Stimulated activated effector memory CD8-positive, alpha-beta T cell treated with anti-CD3 and anti-CD28 coated beads, Interleukin-12 subunit alpha, Interleukin-12 subunit beta, amount 100 ng/mL, for 72 hours (primary cell): ENCODE measurements around the gene ATXN7L1.
A peak's percentile ranks its signal among the peaks of the same experiment; 100 is the strongest.

ENCODE experiments used
- ATAC-seq: fragments of 150-1000 bp; cut with Tn5 transposase; 2 replicates; pipeline ENCODE4 v1.10.0; 2021
- DNase-seq, 2 donors: peaks; one replicate each; pipeline ENCODE4 v3.0.0; 2021 to 2022; ENCODE audit warnings: low spot score in 2 of 2
- H3K27ac Mint-ChIP-seq: one replicate; pipeline ENCODE4 v1.8.0; 2022; ENCODE audit warnings: mild to moderate bottlenecking, mixed read lengths
- H3K36me3 Mint-ChIP-seq: one replicate; pipeline ENCODE4 v1.8.0; 2022; ENCODE audit warnings: mild to moderate bottlenecking, mixed read lengths
- H3K4me1 Mint-ChIP-seq: one replicate; pipeline ENCODE4 v1.8.0; 2022; ENCODE audit warnings: mixed read lengths
- H3K4me3 Mint-ChIP-seq: one replicate; pipeline ENCODE4 v1.8.0; 2022; ENCODE audit warnings: mild to moderate bottlenecking, mixed read lengths
- H3K9me3 Mint-ChIP-seq: one replicate; pipeline ENCODE4 v1.8.0; 2022; ENCODE audit warnings: mixed read lengths

ATXN7L1 gene

DNA sequence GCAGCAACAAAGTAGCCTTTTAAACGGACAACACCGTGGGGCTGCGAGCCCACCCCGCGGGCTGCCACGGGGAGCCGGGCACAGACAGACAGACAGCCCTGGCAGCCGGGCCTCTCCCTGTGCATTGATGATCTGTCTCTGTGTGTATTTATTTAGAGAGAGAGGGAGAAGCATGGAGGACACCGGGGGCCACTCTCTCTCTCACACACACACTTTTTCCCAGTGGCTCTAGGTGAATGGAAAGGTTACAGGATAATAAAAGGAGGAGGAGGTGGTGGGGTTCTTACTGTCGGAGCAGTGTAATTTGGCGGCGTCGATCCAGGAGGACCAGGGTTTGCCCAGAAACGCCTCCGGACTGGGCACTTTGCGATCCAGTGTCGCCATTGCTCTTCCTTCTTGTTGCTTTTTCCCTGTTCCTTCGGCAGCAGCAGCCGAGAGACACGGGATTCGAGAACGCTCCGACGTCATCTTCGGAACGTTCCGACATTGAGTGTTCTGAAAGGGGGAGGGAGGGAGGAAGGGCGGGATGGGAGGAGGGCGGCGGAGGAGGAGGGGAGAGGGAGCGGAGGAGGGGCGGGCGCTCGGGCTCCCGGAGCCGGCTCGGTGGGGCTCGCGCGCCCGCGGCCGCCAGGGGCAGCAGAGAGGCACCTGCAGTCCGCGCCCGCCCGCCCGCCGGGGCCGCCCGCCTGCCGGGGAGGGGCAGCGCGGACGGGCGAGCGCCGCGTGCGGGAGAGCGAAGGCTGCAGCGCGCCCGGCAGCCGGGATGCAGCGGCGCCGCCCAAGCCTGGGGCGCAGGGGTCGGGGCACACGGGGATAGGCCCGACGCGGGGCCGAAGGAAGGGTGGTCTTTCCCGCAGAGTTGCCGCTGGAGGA, at the start of gene ATXN7L1:
Gene ATXN7L1 (minus strand): TSS at position 509 of the 873 bp plus-strand sequence. CDS start 41 bp downstream, at position 468.
- H3K4me3 Mint-ChIP-seq, result peak within 1 kb of the TSS; percentile 94
- no peaks in the 10 kb centered on the region for H3K9me3 Mint-ChIP-seq
- peak; percentile 93 for ATAC-seq
- peaks cover 45% of the 10 kb centered on the region for H3K4me1 Mint-ChIP-seq
- H3K27ac Mint-ChIP-seq, result peak within 1 kb of the TSS; percentile 94
- H3K36me3 Mint-ChIP-seq, result no peaks in the 10 kb centered on the region
- peak; percentile 86 to 92 for DNase-seq

GRCh38 chr7:105926131-105926530, 49.7 kb upstream of the ATXN7L1 start:
- DNase-seq, result no peak
- H3K36me3 Mint-ChIP-seq, result no peaks in the 10 kb centered on the region
- peaks cover 8% of the 10 kb centered on the region for H3K4me1 Mint-ChIP-seq
- H3K27ac Mint-ChIP-seq, result no peak overlapping the region
- no peaks in the 10 kb centered on the region for H3K9me3 Mint-ChIP-seq
- no peak overlapping the region for H3K4me3 Mint-ChIP-seq
- ATAC-seq, result no peak

DNA sequence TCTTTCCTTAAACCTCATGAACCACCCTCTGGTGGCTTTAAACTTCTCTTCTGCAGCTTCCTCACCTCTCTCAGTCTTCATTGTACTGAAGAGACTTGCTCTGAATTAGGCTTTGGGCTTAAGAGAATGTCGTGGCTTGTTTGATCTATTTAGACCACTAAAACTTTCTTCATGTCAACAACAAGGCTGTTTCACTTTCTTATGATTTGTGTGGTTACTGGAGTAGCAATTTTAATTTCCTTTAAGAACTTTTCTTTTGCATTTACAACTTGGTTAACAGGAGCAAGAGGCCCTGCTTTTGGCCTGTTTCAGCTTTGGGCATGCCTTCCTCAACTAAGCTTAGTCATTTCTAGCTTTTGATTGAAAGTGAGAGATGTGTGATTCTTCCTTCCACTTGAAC, 48.5 kb upstream of the ATXN7L1 start:
- Mint-ChIP-seq H3K4me1 (peaks cover 8% of the 10 kb centered on the region), H3K27ac (no peak overlapping the region), H3K4me3 (no peak overlapping the region), H3K36me3 (no peaks in the 10 kb centered on the region), H3K9me3 (no peaks in the 10 kb centered on the region)
- ATAC-seq, result peak; percentile 86
- no peak for DNase-seq

DNA sequence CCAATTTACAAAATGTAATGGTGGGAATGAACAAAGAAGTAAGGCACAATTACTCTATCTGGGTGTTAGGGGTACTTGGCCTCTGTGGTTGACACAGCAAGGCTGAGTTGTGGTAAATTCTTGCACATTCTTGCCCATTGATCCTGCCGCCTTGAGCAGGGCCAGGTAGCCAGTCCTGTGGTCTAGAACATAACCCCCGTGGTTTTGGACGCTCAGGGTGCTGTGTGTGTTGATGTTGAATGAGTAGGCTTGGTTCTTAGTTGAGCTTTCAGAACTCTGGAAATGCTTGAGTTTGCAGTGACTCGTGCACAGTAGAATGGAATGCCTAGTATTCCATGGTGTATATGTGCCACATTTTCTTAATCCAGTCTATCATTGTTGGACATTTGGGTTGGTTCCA, 44.4 kb upstream of the ATXN7L1 start:
- no peaks in the 10 kb centered on the region for H3K9me3 Mint-ChIP-seq
- H3K4me1 Mint-ChIP-seq, result peaks cover 8% of the 10 kb centered on the region
- no peak overlapping the region for H3K4me3 Mint-ChIP-seq
- no peaks in the 10 kb centered on the region for H3K36me3 Mint-ChIP-seq
- DNase-seq (no peak), ATAC-seq (no peak)
- no peak overlapping the region for H3K27ac Mint-ChIP-seq

- Mint-ChIP-seq H3K9me3 (no peaks in the 10 kb centered on the region), H3K36me3 (no peaks in the 10 kb centered on the region), H3K27ac (no peak overlapping the region), H3K4me3 (no peak overlapping the region), H3K4me1 (no peaks in the 10 kb centered on the region)
- DNase-seq (no peak), ATAC-seq (no peak)
These were observed 41.3 kb upstream of the ATXN7L1 start for GRCh38 chr7:105917659-105918058.

GRCh38 chr7:105916603-105917002, 40.2 kb upstream of the ATXN7L1 start:
- ATAC-seq (no peak), DNase-seq (no peak)
- Mint-ChIP-seq H3K4me3 (no peak overlapping the region), H3K27ac (no peak overlapping the region), H3K4me1 (no peaks in the 10 kb centered on the region), H3K9me3 (no peaks in the 10 kb centered on the region), H3K36me3 (no peaks in the 10 kb centered on the region)

- no peaks in the 10 kb centered on the region for H3K36me3 Mint-ChIP-seq
These were observed 37.5 kb upstream of the ATXN7L1 start for GRCh38 chr7:105913947-105914346.

DNA sequence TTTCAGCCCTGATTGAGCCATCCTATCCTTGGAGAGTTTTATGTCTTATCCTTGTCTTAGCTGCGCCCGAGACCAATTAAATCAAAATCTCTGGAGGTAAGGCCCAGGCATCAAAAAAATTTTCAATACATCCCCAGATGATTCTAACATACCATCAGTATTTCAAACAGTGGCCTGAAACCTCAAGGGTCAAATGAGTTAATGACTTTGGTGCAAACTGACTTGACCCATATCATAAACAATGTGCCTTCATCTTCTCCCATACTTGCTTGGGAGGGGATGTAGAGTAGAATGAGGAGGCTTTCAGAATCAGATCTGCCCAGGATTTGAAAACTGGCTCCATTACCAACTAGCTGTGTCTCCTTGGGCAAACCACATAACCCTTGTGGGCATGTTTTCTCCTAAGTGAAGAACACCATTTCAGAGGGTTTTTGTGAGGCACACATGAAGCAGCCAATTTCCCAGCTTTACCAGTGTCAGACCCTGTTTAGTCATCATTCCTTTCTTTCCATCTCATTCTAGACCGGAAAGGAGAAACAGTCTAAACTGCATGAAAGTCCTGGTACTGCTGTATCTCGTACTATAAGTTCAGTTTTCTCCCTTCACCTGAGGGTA, 35.7 kb upstream of the ATXN7L1 start:
- Mint-ChIP-seq H3K9me3 (peaks cover 4% of the 10 kb centered on the region), H3K27ac (no peak overlapping the region)
- no peak for ATAC-seq

More at GRCh38 chr7:105913947-105914346, 37.5 kb upstream of the ATXN7L1 start:
- DNase-seq (no peak), ATAC-seq (no peak)
- no peak overlapping the region for H3K4me3 Mint-ChIP-seq
- H3K27ac Mint-ChIP-seq, result no peak overlapping the region
- peaks cover 4% of the 10 kb centered on the region for H3K9me3 Mint-ChIP-seq
- no peaks in the 10 kb centered on the region for H3K4me1 Mint-ChIP-seq

DNA sequence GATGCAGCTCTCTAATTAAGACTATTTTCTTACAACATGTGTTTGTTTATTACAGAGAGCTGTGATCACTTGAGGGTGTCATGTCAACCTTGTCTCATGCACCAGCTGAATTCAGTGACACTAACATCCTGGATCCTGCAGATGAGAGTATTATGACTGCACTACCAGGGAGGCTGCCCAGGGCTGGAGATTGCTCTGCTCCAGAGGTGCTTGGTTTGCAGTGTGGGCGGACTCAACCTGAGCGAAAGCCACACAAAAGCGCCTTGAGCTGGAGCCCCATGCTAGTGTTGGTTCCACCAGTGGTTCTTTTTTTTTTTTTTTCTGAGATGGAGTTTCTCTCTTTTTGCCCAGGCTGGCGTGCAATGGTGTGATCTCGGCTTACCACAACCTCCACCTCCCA, 33.8 kb upstream of the ATXN7L1 start:
- Mint-ChIP-seq H3K4me3 (no peak overlapping the region), H3K27ac (no peak overlapping the region), H3K36me3 (no peaks in the 10 kb centered on the region), H3K4me1 (no peaks in the 10 kb centered on the region), H3K9me3 (peaks cover 4% of the 10 kb centered on the region)
- ATAC-seq (no peak), DNase-seq (no peak)

More for the DNA sequence above, 35.7 kb upstream of the ATXN7L1 start:
- no peaks in the 10 kb centered on the region for H3K36me3 Mint-ChIP-seq
- H3K4me1 Mint-ChIP-seq, result no peaks in the 10 kb centered on the region
- H3K4me3 Mint-ChIP-seq, result no peak overlapping the region
- no peak for DNase-seq

- Mint-ChIP-seq H3K36me3 (no peaks in the 10 kb centered on the region), H3K4me1 (no peaks in the 10 kb centered on the region), H3K27ac (no peak overlapping the region), H3K9me3 (peaks cover 4% of the 10 kb centered on the region), H3K4me3 (no peak overlapping the region)
- DNase-seq, result no peak
- no peak for ATAC-seq
These were observed 33.3 kb upstream of the ATXN7L1 start for GRCh38 chr7:105909742-105910141.

DNA sequence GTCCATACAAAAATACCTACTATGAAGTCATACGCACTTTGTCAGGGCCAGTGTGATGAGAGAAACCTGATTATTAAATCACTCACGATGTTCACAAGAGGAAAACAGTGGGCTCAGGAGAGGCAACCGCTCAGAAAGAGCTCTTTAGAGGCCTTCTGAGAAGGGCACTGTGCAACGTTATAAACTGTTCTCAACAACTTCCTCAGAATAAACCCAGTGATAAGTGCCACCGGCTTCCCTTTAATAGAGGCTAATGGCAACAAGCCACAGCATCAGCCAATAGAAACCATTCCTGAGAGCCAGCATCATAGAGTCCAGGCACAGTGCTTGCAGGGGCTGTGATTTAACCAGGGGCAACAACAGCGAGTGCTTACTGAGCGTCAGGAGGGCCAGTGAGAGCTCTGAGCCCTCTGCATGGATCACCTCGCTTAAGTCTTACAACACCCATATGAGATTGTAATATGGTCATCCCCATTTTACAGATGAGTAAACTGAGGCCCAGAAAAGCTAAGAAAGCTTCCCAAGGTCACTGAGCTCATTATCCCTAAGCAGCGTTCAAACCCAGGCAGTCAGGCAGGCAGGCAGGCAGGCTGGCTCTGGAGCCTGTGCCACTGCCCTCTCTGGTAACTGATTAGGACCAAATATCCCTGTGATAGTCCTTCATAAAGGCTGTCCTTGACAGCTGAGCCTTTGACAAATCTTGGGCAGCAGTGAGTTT, 30.9 kb upstream of the ATXN7L1 start:
- ATAC-seq, result no peak
- no peak overlapping the region for H3K4me3 Mint-ChIP-seq
- H3K9me3 Mint-ChIP-seq, result peaks cover 4% of the 10 kb centered on the region
- no peaks in the 10 kb centered on the region for H3K4me1 Mint-ChIP-seq
- DNase-seq, result no peak
- no peak overlapping the region for H3K27ac Mint-ChIP-seq
- no peaks in the 10 kb centered on the region for H3K36me3 Mint-ChIP-seq

- Mint-ChIP-seq H3K36me3 (no peaks in the 10 kb centered on the region), H3K4me1 (no peaks in the 10 kb centered on the region), H3K27ac (no peak overlapping the region), H3K9me3 (peaks cover 4% of the 10 kb centered on the region), H3K4me3 (no peak overlapping the region)
- DNase-seq, result no peak
- ATAC-seq, result no peak
These were observed 30.3 kb upstream of the ATXN7L1 start for GRCh38 chr7:105906695-105907094.

- DNase-seq (no peak), ATAC-seq (no peak)
- Mint-ChIP-seq H3K4me3 (no peak overlapping the region), H3K36me3 (no peaks in the 10 kb centered on the region), H3K27ac (peak overlapping the region; percentile 48), H3K9me3 (peaks cover 2% of the 10 kb centered on the region), H3K4me1 (no peaks in the 10 kb centered on the region)
These were observed 29.6 kb upstream of the ATXN7L1 start for GRCh38 chr7:105905910-105906568.

- no peak overlapping the region for H3K4me3 Mint-ChIP-seq
- no peaks in the 10 kb centered on the region for H3K36me3 Mint-ChIP-seq
- DNase-seq (no peak), ATAC-seq (no peak)
- no peak overlapping the region for H3K27ac Mint-ChIP-seq
- no peaks in the 10 kb centered on the region for H3K4me1 Mint-ChIP-seq
- H3K9me3 Mint-ChIP-seq, result no peaks in the 10 kb centered on the region
These were observed 29.0 kb upstream of the ATXN7L1 start for GRCh38 chr7:105905209-105905909.

DNA sequence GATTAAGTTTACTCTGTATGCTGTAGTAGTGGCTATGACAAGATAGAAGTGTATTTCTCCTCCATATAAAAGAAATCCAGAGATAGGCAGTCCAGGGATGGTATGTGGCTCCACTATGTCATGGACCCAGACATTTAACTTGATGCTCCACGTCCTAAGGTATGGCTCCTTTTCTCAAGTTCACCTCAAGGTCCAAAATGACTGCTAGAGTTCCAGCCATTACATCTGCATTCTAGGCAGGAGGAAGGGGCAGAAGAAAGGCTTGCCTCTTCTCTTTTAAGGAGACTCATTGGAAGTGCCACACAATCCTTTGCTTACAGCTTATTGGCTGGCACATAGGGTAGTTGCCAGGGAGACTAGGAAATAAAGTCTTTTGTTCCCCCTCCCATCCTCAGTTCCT, 27.7 kb upstream of the ATXN7L1 start:
- ATAC-seq (no peak), DNase-seq (no peak)
- Mint-ChIP-seq H3K9me3 (no peaks in the 10 kb centered on the region), H3K4me3 (no peak overlapping the region), H3K4me1 (no peaks in the 10 kb centered on the region), H3K27ac (no peak overlapping the region), H3K36me3 (no peaks in the 10 kb centered on the region)
